ENCODE data around the gene MYOG. TPM values are rescaled to one million over a fixed set of nuclear protein-coding genes. Genes with fewer than 3 reads are reported as not detected.
A peak's percentile ranks its signal among the peaks of the same experiment; 100 is the strongest.

Gene MYOG
- total RNA-seq, 2 donors from 2014 or later: not detected

GRCh38 chr1:203103829-203104495, 18.1 kb upstream of the MYOG start:
- Mint-ChIP-seq H3K27me3 (peaks cover 31 to 52% of the 10 kb centered on the region in 2 donors), H3K27ac (no peak overlapping the region)

GRCh38 chr1:203103216-203103615, 17.4 kb upstream of the MYOG start:
- no peaks in the 10 kb centered on the region for H3K4me1 Mint-ChIP-seq (ENCODE audit: low read depth in 2 of 2)
- DNase-seq (ENCODE audit: low spot score): no peak
- H3K27me3 Mint-ChIP-seq: peaks cover 27 to 45% of the 10 kb centered on the region in 2 donors
- no peaks in the 10 kb centered on the region for H3K9me3 Mint-ChIP-seq
- H3K4me3 Mint-ChIP-seq: no peak overlapping the region
- peaks cover 4% of the 10 kb centered on the region for H3K36me3 Mint-ChIP-seq
- no peak for ATAC-seq
- H3K27ac Mint-ChIP-seq: no peak overlapping the region

More at GRCh38 chr1:203103829-203104495, 18.1 kb upstream of the MYOG start:
- peaks cover 4% of the 10 kb centered on the region for H3K36me3 Mint-ChIP-seq
- ATAC-seq (no peak), DNase-seq (ENCODE audit: low spot score) (no peak)
- H3K9me3 Mint-ChIP-seq: no peaks in the 10 kb centered on the region
- no peaks in the 10 kb centered on the region for H3K4me1 Mint-ChIP-seq (ENCODE audit: low read depth in 2 of 2)
- H3K4me3 Mint-ChIP-seq: no peak overlapping the region

- Mint-ChIP-seq H3K4me3 (no peak overlapping the region), H3K4me1 (ENCODE audit: low read depth in 2 of 2) (no peaks in the 10 kb centered on the region), H3K27me3 (peaks cover 18 to 39% of the 10 kb centered on the region in 2 donors), H3K36me3 (peaks cover 4% of the 10 kb centered on the region), H3K9me3 (no peaks in the 10 kb centered on the region), H3K27ac (no peak overlapping the region)
- no peak for ATAC-seq
- peak; percentile 25 for DNase-seq (ENCODE audit: low spot score)
These were observed 16.2 kb upstream of the MYOG start for GRCh38 chr1:203101813-203102634.

GRCh38 chr1:203100516-203100869, 14.7 kb upstream of the MYOG start:
- peaks cover 6% of the 10 kb centered on the region for H3K36me3 Mint-ChIP-seq
- DNase-seq (ENCODE audit: low spot score) (no peak), ATAC-seq (no peak)
- H3K27me3 Mint-ChIP-seq: peaks cover 18 to 38% of the 10 kb centered on the region in 2 donors
- H3K27ac Mint-ChIP-seq: no peak overlapping the region
- no peak overlapping the region for H3K4me3 Mint-ChIP-seq
- no peaks in the 10 kb centered on the region for H3K4me1 Mint-ChIP-seq (ENCODE audit: low read depth in 2 of 2)
- H3K9me3 Mint-ChIP-seq: peaks cover 2% of the 10 kb centered on the region

- Mint-ChIP-seq H3K36me3 (peaks cover 9% of the 10 kb centered on the region), H3K4me1 (ENCODE audit: low read depth in 2 of 2) (no peaks in the 10 kb centered on the region), H3K4me3 (no peak overlapping the region), H3K27me3 (peaks cover 20 to 38% of the 10 kb centered on the region in 2 donors), H3K9me3 (peaks cover 7% of the 10 kb centered on the region), H3K27ac (no peak overlapping the region)
- ATAC-seq (no peak), DNase-seq (ENCODE audit: low spot score) (peak; percentile 25)
These were observed 14.1 kb upstream of the MYOG start for GRCh38 chr1:203099805-203100515.

GRCh38 chr1:203098914-203099520, 13.2 kb upstream of the MYOG start:
- Mint-ChIP-seq H3K27ac (no peak overlapping the region), H3K4me1 (ENCODE audit: low read depth in 2 of 2) (no peaks in the 10 kb centered on the region), H3K27me3 (peaks cover 26 to 46% of the 10 kb centered on the region in 2 donors), H3K4me3 (no peak overlapping the region), H3K36me3 (peaks cover 18% of the 10 kb centered on the region), H3K9me3 (peaks cover 15% of the 10 kb centered on the region)
- ATAC-seq (no peak), DNase-seq (ENCODE audit: low spot score) (no peak)

GRCh38 chr1:203098445-203098844, 12.6 kb upstream of the MYOG start:
- Mint-ChIP-seq H3K36me3 (peaks cover 18% of the 10 kb centered on the region), H3K27ac (no peak overlapping the region), H3K9me3 (peaks cover 15% of the 10 kb centered on the region), H3K4me3 (no peak overlapping the region), H3K4me1 (ENCODE audit: low read depth in 2 of 2) (no peaks in the 10 kb centered on the region), H3K27me3 (peaks cover 26 to 45% of the 10 kb centered on the region in 2 donors)
- DNase-seq (ENCODE audit: low spot score) (no peak), ATAC-seq (no peak)

DNA sequence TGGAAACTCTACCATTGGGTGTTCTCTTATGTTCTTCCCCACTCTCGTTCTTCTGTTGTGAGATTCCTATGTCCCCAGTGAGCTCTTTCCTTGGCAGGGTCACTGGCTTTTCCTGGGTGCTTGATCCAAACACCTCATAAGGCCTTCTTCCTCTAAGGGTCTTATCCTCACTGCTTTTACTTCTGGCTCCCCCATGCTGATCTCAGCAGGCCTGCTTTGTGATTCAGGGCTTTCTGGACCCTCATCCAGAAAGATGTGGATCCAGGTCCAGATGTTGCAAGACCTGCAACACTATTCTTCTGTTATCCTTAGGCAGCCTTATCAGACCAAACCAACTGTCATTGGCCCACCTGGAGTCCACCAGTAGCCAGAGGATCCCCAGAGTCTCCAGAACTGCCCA, 11.2 kb upstream of the MYOG start:
- DNase-seq (ENCODE audit: low spot score) (peak; percentile 5), ATAC-seq (no peak)
- no peak overlapping the region for H3K27ac Mint-ChIP-seq
- peaks cover 18% of the 10 kb centered on the region for H3K36me3 Mint-ChIP-seq
- peaks cover 15% of the 10 kb centered on the region for H3K9me3 Mint-ChIP-seq
- peaks cover 31 to 48% of the 10 kb centered on the region in 2 donors for H3K27me3 Mint-ChIP-seq
- no peaks in the 10 kb centered on the region for H3K4me1 Mint-ChIP-seq (ENCODE audit: low read depth in 2 of 2)
- no peak overlapping the region for H3K4me3 Mint-ChIP-seq

DNA sequence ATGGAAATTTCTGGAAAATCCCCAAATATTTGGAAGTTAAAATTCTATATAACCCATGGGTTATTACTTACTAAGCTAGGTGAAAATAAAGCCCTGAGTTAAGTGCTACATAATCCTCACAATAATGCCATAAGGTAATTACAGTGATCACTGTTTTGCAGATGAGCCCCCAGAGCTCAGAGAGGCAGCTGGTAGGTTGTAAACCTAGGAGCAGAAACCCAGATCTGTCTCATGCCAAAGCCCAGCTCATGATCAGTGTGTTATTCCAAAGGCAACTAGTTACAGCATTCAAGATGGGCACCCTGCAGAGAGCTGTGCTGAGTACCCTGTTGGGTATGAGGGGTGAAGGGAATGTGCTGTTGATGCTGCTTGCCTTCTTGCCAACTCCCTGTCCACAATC, 10.8 kb upstream of the MYOG start:
- H3K4me3 Mint-ChIP-seq: no peak overlapping the region
- no peak overlapping the region for H3K27ac Mint-ChIP-seq
- H3K9me3 Mint-ChIP-seq: peaks cover 15% of the 10 kb centered on the region
- peak; percentile 28 for DNase-seq (ENCODE audit: low spot score)
- peaks cover 33 to 51% of the 10 kb centered on the region in 2 donors for H3K27me3 Mint-ChIP-seq
- no peaks in the 10 kb centered on the region for H3K4me1 Mint-ChIP-seq (ENCODE audit: low read depth in 2 of 2)
- ATAC-seq: no peak
- peaks cover 18% of the 10 kb centered on the region for H3K36me3 Mint-ChIP-seq

- ATAC-seq: no peak
- DNase-seq (ENCODE audit: low spot score): no peak
- Mint-ChIP-seq H3K27ac (no peak overlapping the region), H3K9me3 (peaks cover 15% of the 10 kb centered on the region), H3K4me3 (no peak overlapping the region), H3K4me1 (ENCODE audit: low read depth in 2 of 2) (no peaks in the 10 kb centered on the region), H3K27me3 (peaks cover 36 to 53% of the 10 kb centered on the region in 2 donors), H3K36me3 (peaks cover 18% of the 10 kb centered on the region)
These were observed 9.4 kb upstream of the MYOG start for GRCh38 chr1:203095061-203095690.

- no peak overlapping the region for H3K4me3 Mint-ChIP-seq
- peaks cover 15% of the 10 kb centered on the region for H3K9me3 Mint-ChIP-seq
- no peak overlapping the region for H3K27ac Mint-ChIP-seq
- no peak for DNase-seq (ENCODE audit: low spot score)
- no peaks in the 10 kb centered on the region for H3K4me1 Mint-ChIP-seq (ENCODE audit: low read depth in 2 of 2)
- H3K36me3 Mint-ChIP-seq: peaks cover 18% of the 10 kb centered on the region
- no peak for ATAC-seq
- H3K27me3 Mint-ChIP-seq: peaks cover 33 to 55% of the 10 kb centered on the region in 2 donors
These were observed 8.1 kb upstream of the MYOG start for GRCh38 chr1:203093754-203094410.

DNA sequence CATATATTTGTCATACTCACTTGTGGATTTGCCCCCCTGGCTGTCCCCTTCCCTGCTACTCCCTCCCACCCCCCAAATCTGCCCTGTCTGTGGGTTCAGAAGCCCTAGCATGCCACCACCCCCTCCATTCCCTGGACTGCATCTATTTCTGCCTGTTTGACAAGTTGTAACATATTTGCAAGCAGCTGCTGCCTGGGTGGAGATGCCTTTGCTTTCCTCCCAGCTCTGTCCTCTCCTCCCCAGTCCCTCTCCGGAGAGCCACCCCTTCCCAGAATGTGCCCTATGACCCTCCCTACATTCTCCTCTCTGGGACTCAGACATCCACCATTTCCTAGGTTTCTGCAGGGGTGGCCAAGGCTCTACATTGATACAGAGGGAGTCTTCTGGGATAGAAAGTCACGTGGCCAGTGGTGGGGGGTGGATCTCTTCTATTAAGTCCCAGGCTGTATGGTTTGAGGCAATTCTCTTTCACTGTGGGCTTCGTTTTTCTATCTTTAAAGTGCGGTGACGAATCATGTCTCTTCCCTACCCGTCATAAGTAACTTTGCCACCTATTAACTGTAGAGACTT, 6.0 kb upstream of the MYOG start:
- DNase-seq (ENCODE audit: low spot score): no peak
- no peaks in the 10 kb centered on the region for H3K4me1 Mint-ChIP-seq (ENCODE audit: low read depth in 2 of 2)
- H3K27me3 Mint-ChIP-seq: peaks cover 36 to 53% of the 10 kb centered on the region in 2 donors
- H3K9me3 Mint-ChIP-seq: peaks cover 15% of the 10 kb centered on the region
- no peak for ATAC-seq
- H3K4me3 Mint-ChIP-seq: no peak overlapping the region
- H3K36me3 Mint-ChIP-seq: peaks cover 18% of the 10 kb centered on the region
- H3K27ac Mint-ChIP-seq: no peak overlapping the region

DNA sequence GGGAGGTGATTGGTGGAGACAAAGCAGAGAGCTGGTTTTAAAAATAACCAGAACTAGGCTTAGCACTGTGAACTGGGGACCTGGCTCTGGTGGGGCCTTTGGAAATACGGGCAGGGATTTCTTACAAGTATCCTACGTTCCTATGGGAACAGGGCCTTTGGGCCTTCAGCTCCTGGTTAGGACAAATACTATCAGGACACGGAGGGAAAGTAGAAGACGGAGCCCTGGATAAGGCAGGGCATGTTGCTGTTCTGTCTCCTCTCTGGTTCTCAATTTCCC, 5.3 kb upstream of the MYOG start:
- no peak for ATAC-seq
- H3K36me3 Mint-ChIP-seq: peaks cover 18% of the 10 kb centered on the region
- H3K4me3 Mint-ChIP-seq: no peak overlapping the region

More for the DNA sequence above, 5.3 kb upstream of the MYOG start:
- Mint-ChIP-seq H3K27ac (no peak overlapping the region), H3K4me1 (ENCODE audit: low read depth in 2 of 2) (no peaks in the 10 kb centered on the region), H3K9me3 (peaks cover 15% of the 10 kb centered on the region), H3K27me3 (peaks cover 35 to 52% of the 10 kb centered on the region in 2 donors)
- no peak for DNase-seq (ENCODE audit: low spot score)
